ENCODE results near the gene PRPF8.

DNA sequence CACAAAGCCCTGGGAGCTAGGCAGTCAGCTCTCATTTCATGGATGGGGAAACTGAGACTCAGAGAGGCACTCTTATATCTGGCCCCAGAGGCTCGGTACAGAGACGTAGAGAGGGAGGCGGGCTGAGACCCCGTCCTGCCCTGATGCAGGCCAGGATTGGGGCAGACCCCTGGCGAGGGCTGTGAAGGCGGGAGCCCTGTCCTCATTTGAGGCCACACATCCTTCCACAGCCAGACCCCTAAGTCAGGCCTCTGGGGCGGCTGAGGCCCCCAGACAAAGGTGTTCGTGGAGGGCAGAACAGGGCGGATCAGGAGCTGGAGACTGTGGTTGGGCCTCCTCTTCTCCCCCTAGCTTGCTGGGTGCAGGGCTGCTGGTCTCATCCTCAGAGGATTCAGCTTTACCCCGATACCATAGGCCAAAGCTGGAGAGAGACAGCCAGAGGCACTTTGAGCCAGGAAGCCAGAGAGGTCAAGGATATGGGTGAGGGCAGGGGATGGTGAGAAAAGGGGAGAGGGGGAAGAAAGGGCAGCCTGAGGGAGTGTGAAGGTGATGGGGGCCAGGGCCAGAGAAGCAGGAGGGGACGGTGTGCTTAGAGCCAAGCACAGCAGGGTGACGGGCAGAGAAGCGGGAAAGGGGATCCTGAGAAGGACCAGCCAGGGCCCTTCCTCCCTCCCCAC, 38.3 kb downstream of the PRPF8 start:
- TF ChIP-seq, protein P1, sequence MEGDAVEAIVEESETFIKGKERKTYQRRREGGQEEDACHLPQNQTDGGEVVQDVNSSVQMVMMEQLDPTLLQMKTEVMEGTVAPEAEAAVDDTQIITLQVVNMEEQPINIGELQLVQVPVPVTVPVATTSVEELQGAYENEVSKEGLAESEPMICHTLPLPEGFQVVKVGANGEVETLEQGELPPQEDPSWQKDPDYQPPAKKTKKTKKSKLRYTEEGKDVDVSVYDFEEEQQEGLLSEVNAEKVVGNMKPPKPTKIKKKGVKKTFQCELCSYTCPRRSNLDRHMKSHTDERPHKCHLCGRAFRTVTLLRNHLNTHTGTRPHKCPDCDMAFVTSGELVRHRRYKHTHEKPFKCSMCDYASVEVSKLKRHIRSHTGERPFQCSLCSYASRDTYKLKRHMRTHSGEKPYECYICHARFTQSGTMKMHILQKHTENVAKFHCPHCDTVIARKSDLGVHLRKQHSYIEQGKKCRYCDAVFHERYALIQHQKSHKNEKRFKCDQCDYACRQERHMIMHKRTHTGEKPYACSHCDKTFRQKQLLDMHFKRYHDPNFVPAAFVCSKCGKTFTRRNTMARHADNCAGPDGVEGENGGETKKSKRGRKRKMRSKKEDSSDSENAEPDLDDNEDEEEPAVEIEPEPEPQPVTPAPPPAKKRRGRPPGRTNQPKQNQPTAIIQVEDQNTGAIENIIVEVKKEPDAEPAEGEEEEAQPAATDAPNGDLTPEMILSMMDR (IDR thresholded peaks at IDR 0.05): no peak
- TF ChIP-seq POLR2A (IDR thresholded peaks at IDR 0.05) (no peak), POLR2AphosphoS5 (IDR thresholded peaks at IDR 0.05; ENCODE audit: insufficient read depth in 1 of 2, low read depth in 1 of 2) (no peak)
